ENCODE data around the gene DNAH10. TPM values are rescaled to one million over a fixed set of nuclear protein-coding genes. Genes with fewer than 3 reads are reported as not detected.

The DNAH10 gene
- total RNA-seq, 1 donor = 0.43 TPM

GRCh38 chr12:123879101-123879500 lies 117.0 kb downstream of the DNAH10 start:
- TF ChIP-seq, protein P1, sequence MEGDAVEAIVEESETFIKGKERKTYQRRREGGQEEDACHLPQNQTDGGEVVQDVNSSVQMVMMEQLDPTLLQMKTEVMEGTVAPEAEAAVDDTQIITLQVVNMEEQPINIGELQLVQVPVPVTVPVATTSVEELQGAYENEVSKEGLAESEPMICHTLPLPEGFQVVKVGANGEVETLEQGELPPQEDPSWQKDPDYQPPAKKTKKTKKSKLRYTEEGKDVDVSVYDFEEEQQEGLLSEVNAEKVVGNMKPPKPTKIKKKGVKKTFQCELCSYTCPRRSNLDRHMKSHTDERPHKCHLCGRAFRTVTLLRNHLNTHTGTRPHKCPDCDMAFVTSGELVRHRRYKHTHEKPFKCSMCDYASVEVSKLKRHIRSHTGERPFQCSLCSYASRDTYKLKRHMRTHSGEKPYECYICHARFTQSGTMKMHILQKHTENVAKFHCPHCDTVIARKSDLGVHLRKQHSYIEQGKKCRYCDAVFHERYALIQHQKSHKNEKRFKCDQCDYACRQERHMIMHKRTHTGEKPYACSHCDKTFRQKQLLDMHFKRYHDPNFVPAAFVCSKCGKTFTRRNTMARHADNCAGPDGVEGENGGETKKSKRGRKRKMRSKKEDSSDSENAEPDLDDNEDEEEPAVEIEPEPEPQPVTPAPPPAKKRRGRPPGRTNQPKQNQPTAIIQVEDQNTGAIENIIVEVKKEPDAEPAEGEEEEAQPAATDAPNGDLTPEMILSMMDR (IDR thresholded peaks at IDR 0.05; ENCODE audit: insufficient read depth, low read depth, low read length) = no peak
- H3K4me3 ChIP-seq (ENCODE audit: low read depth, low read length) = no peak overlapping the region
- DNase-seq (ENCODE audit: low read depth) = no peak

GRCh38 chr12:123879691-123880090 lies 117.6 kb downstream of the DNAH10 start:
- H3K4me3 ChIP-seq (ENCODE audit: low read depth, low read length) = no peak overlapping the region
- TF ChIP-seq, protein P1 (IDR thresholded peaks at IDR 0.05; ENCODE audit: insufficient read depth, low read depth, low read length) = no peak
- no peak for DNase-seq (ENCODE audit: low read depth)

DNA sequence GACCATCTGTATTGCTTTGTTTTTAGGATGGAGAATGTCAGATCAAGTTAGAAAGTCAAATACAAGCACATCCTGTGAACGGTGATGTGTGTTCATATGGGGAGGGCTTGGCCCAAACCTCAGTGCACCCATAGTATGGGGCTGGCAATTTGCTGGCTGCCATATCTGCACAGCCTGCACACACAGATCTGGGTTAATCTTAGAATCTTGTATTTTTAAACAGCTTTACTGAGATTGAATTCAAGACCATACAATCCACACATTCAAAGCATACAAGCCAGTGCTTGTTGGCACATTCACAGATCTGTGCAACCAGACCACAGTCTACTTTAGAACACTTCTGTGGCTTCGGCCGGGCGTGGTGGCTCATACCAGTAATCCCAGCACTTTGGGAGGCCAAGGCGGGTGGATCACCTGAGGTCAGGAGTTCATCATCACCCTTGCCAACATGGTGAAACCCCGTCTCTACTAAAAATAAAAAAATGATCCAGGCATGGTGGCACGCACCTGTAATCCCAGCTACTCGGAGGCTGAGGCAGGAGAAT lies 120.1 kb downstream of the DNAH10 start:
- no peak overlapping the region for H3K4me3 ChIP-seq (ENCODE audit: low read depth, low read length)
- no peak for DNase-seq (ENCODE audit: low read depth)
- TF ChIP-seq, protein P1 (IDR thresholded peaks at IDR 0.05; ENCODE audit: insufficient read depth, low read depth, low read length) = no peak

DNA sequence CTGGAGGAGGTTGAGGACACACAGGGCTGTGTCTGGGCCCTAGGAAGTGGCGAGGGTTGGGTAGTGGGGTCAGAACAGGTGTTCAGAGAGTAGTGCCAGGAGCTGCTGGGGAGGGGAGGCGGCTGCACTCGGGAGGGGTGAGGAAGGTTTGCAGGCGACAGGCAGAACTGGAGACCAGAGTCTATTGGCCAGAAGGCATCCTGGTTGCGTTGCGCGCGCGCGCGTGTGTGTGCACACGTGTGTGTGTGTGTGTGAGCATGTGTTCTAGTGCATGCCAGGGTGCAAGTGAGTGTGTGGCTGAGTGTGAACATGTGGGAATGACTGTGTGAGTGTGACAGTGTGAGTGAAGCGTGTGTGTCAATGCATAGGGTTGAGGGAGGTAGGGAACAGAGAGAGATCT lies 124.2 kb downstream of the DNAH10 start:
- DNase-seq (ENCODE audit: low read depth) = no peak
- TF ChIP-seq, protein P1 (IDR thresholded peaks at IDR 0.05; ENCODE audit: insufficient read depth, low read depth, low read length) = no peak

GRCh38 chr12:123886931-123887582 lies 125.0 kb downstream of the DNAH10 start:
- H3K4me3 ChIP-seq (ENCODE audit: low read depth, low read length) = no peak overlapping the region
- TF ChIP-seq, protein P1 (IDR thresholded peaks at IDR 0.05; ENCODE audit: insufficient read depth, low read depth, low read length) = no peak
- DNase-seq (ENCODE audit: low read depth) = no peak

More for the DNA sequence above, 124.2 kb downstream of the DNAH10 start:
- no peak overlapping the region for H3K4me3 ChIP-seq (ENCODE audit: low read depth, low read length)

DNA sequence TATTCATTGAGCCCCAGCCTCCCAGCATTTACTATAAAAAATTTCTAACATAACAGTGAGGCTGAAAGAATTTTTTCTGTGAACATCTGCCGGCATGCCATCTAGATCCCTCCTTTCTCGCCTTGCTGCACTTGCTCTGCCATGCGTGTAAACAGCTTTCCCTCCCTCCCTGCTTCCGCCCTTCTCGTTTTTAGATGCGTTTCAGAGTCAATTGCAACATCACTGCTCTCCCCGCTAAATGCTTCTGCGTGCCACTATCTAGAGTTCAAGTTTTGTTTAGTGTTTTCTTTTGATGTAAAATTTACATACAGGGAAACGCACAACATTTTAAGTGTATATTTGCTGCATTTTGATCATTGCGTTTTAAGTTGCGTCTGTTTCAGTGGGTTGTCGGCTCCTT lies 126.9 kb downstream of the DNAH10 start:
- H3K4me3 ChIP-seq (ENCODE audit: low read depth, low read length) = no peak overlapping the region
- TF ChIP-seq, protein P1 (IDR thresholded peaks at IDR 0.05; ENCODE audit: insufficient read depth, low read depth, low read length) = no peak
- DNase-seq (ENCODE audit: low read depth) = no peak
